ENCODE data around the gene ARAP2.

ARAP2 gene, protein sequence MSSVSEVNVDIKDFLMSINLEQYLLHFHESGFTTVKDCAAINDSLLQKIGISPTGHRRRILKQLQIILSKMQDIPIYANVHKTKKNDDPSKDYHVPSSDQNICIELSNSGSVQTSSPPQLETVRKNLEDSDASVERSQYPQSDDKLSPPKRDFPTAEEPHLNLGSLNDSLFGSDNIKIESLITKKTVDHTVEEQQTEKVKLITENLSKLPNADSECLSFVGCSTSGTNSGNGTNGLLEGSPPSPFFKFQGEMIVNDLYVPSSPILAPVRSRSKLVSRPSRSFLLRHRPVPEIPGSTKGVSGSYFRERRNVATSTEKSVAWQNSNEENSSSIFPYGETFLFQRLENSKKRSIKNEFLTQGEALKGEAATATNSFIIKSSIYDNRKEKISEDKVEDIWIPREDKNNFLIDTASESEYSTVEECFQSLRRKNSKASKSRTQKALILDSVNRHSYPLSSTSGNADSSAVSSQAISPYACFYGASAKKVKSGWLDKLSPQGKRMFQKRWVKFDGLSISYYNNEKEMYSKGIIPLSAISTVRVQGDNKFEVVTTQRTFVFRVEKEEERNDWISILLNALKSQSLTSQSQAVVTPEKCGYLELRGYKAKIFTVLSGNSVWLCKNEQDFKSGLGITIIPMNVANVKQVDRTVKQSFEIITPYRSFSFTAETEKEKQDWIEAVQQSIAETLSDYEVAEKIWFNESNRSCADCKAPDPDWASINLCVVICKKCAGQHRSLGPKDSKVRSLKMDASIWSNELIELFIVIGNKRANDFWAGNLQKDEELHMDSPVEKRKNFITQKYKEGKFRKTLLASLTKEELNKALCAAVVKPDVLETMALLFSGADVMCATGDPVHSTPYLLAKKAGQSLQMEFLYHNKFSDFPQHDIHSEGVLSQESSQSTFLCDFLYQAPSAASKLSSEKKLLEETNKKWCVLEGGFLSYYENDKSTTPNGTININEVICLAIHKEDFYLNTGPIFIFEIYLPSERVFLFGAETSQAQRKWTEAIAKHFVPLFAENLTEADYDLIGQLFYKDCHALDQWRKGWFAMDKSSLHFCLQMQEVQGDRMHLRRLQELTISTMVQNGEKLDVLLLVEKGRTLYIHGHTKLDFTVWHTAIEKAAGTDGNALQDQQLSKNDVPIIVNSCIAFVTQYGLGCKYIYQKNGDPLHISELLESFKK (N-terminal part only)

DNA sequence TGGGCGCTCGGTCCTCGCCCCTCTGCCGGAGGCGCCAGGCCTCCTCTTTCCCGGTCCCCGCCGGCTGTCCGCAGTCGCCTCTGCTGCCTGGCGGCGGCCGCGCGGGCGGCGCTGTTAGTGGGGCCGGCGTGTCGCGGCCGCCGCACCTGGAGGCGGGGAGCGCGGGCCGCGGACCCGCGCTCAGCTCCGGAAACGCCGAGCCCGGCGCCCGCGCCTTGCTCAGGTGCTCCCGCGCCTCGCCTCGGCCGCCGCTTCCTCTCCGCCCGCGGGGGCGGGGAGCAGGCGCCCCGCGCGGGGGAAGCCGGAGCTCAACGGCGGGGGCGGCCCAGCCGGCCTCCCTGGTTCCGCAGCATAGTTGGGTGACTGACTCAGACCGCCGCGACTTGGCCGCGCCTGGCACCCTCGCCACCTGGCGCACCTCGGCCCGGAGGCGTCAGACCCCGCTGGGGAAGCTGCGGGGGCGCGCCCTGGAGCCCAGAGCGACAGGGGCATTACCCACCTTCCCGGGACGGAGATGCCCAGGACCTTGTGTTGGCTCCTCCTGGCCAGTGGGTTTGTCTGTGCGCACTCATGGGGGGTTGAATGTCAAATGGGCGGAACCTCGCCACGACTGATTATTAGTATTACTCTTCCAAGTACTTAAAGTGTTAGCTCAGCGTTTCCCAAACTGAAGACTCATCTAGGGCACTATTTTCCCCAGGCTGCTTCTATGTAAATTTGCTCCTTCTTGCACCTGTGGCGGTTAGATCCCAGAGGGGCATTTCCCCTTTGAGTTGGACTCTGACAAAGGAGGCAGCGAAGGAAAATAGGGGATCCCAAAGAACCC is at the start of gene ARAP2:
Gene ARAP2, minus strand, starts transcription at position 258 of the 826 bp plus-strand sequence. CDS start 15,028 bp downstream, outside the sequence.
- DNase-seq (ENCODE audit: low read depth) = peak; percentile 68

DNA sequence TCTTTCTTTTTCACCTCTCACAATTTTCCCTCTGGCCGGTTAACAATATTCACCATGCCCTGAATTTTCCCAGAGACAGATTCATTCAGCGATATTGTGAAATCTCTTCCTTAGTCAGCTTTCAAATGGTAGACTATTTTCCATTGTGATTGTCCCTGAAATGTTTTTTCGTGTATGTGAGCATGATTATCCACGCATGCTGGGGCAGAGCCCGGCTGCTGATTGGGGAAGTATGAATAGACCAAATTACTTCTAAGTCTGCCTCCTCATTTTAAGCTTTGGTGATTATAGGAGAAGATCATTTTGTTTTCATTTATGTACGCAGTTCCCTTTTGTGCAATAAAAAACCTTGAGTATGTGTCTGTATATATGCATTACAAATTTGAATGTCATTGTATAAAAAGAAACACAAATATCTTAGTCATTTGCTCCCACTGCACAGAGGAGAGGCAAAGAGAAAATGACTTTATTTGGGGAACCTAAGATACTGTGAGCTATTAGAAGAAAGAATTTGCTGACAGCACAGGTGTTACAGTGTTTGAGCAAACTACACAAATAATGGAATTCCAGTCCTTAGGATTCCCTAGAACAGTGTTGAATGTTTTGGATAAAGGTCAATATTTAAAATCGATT is 48.4 kb upstream of the ARAP2 start:
- no peak for DNase-seq (ENCODE audit: low read depth)

DNA sequence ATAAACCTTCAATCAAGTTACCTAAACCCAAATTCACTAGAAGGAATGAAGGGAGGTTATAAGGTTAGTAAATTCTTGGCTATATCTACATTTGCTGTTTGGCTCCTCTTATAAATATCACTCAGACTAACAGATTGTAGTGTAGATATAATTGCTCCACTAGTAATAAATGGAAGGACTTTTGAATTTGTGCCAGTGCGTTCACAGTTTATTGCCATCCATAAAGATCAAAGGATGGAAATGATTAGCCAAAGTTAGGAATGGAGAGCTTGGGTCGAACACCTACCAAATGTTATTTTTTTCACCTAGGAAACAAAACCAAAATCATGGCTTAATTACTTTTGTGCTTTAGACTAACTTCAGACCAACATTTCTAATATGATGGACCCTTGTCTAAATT is 46.3 kb upstream of the ARAP2 start:
- no peak for DNase-seq (ENCODE audit: low read depth)

DNA sequence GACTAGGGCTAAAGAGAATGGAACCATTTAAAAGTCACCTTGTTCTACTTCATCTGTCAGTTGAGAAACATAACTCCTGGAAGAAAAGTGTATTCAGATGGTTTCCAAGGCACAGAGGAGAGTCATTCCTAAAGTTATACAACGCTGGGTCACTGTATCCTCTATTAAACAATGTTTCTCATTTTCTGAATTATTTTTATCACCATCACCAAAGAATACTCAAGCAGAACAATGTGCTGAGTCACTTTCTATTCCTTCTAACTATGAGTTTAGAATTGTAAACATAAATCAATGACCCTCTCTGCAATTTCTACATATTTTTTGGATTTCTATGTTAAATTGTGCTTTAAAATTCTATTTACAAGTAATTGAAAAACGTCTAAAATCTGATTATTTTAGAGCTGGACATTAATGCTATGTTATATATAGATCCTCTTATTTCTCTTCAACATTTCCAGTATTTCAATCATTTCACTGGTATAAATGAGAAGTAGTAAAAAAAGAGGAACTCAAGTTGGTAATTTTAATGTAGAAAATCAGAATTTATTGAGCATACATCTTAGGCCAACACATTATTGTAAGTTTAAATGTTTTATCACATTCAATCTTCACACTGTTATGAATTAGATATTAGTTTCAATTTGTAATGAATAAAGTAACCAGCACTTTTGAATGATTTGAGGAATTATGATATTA is 44.6 kb upstream of the ARAP2 start:
- DNase-seq (ENCODE audit: low read depth) = no peak

DNA sequence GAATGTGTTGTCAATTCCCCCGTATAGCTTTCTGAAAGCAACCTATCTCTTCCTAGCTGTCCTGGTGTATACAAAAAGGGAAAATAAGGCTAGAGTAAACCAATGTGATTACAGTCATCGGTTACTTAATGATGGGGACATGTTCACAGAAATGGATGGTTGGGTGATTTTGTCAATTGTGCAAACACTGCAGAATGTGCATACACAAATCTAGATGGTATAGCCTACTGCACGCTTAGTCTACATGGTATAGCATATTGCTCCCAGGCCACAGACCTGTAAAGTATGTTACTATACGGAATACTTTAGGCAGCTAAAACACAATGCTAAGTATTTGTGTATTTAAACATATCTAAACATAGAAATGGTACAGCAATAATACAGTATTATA is 42.2 kb upstream of the ARAP2 start:
- DNase-seq (ENCODE audit: low read depth) = no peak

DNA sequence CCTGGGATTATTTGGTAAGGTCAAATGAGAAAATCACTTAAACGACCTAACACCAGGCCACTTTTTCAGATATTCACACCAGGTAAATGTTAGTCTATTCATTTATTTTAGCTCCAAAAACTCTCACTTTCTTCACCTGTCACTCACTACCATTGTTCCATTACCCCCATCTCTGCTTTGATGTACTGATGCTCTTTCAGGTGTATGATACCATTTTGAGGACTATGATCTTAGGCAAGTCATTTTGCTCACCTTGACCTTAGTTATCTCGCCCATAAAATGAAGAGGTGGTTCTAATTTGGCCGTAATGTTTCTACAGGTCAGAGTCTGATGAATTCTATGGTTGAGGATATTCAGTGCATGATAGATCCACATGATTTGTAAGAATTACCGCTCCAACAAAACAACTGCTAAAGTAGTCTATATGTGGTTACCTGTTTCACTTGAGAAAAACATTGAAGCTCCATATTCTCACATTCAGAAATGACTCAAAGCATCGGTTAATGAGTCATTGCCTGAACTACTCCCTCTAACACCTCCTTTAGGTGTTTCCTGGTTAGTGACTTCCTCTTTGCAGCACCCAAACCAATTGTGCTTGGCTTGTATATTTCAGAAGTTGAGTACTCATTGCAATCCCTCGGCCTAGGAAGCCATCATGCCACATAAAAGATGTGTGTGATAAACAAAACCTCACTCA is 41.6 kb upstream of the ARAP2 start:
- DNase-seq (ENCODE audit: low read depth) = peak; percentile 47

DNA sequence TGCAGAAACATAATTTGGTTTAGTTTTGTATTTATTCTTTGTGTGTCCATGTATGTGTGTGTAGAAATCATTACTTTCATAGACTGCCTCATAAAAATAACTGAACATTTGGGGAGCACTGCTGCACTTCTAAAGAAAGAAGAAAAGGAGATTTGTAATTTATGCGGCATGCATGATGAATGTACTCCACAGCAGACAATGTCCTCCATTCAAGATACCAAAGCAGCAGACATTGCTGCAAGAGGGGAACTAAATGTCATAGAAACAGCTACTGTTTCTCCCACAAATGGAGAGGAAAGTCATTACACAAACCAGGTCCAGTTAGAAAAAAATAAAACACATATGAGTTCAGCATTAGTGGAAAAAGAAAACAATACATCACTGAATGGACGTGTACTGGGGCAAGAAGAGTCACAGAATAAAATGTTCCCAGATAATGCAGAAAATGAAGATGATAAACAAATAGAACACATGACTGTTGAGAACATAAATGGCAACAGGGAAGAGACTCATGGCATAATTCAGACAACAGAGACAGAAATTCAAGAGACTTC is 39.7 kb upstream of the ARAP2 start:
- no peak for DNase-seq (ENCODE audit: low read depth)

DNA sequence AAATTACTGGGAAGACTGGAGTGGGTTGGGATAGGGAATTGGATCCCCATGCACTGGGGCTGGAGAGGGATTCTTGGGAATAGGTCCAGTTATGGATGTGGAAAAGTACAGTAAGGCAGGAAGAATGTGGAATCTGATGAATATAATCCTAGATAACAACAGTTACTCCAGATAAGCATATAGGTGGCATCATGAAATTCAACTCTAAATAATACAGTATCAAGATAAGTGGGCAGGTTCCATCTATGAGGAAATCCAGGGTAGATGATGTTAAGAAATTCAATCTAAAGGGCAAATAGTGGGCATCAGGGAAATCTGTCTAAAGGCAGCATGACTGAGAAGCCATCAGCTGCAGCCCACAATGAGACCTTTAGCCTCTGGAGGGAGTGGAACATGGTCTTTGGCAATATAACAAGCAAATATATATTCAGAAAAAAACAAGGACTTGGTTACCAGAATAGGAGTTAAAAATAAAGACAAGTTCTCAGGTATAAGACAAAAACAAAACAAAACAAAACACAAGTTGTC is 38.3 kb upstream of the ARAP2 start:
- DNase-seq (ENCODE audit: low read depth) = no peak

DNA sequence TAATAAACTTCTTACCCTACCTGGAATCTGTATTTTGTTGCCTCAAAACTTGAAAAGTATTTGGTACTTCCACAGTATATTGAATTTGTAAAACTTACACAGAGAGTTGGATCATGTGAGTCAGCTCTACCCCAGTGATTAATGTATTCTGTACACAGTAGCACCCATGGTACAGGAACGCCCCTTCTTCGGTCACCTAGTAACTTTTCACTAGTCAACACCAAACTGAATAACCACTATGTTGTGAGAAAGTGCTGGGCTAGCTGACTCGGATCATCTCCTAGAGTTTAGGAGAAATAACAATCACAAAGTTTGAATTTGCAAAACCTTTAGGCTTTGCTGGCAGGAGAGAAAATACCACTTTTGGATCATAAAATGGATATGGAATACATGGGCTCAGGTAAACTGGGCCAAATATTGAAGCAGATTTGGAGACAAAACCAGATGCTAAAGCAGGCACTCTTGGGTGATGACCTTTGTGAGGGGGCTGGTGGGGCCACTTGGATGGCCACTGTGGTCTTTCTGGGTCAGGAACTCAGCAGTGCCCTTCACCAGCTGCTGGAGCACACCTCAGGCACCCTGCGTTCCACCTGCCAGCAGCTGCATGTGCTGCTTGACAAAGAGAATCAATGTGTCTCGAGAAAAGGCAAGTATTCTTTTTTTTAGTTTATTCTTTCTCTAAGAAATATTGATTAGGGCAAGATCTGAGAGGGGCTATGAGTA is 37.2 kb upstream of the ARAP2 start, which contains the start of gene DTHD1:
Gene DTHD1, plus strand, starts transcription at position 233 of the 723 bp plus-strand sequence. Its CDS starts 143 bp downstream, at position 376.
- DNase-seq (ENCODE audit: low read depth) = no peak

DNA sequence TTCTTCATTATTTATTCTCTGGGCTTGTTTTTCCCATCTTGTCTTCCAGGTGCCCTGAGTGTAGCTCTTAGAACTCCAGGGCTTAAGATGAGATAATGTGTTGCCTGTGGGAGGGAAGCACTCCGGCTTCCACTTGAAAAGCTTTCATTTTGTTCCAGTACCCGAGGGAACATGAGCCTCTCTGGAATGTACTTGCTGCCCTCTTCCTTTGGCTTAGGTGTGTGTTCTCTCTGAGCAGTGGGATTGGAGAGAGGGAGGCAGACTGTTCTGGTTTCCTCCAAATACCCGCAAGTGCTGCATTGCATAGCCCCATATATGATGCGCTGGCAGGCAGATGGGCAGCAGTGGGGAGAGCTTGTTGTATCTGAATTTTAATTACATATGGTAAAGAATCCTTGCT is 36.2 kb upstream of the ARAP2 start:
- DNase-seq (ENCODE audit: low read depth) = no peak

DNA sequence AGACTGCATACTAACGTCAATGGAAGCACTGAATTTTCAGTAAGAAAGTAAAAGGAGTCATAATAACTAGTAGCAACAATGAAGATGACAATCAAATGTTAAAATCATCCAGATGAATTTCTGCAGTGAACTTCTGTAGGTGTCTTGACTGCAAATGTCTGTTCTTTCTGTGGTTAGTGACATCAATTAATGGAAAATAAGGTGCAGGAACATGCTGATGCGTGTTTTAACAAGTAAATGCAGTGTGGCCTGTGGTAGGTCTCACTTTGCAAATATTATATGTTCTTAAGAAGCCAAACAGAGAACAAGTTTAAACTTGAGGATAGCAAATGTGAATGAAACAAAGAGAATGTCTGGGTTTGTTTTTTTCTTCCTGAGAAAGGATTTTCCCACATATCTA is 34.5 kb upstream of the ARAP2 start:
- no peak for DNase-seq (ENCODE audit: low read depth)

DNA sequence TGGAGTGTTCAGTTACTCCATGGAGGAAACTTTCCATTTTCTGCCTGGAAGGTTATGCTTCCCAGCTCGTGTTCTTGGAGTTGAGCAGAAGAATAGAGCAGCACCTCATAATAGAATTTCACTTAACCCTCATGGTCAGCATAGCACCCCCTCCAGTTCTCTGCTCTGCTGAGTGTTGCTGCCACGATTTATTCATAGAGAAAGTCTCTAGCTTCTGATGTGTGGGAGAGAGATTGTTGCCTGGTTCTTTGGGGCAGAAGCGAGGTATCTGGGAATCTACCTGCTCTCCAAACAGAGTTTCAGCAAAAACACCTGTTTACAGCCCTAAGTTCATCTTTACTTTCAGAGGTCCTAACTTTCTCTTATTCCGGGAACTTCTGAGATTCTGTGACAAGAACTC is 33.2 kb upstream of the ARAP2 start:
- DNase-seq (ENCODE audit: low read depth) = no peak

DNA sequence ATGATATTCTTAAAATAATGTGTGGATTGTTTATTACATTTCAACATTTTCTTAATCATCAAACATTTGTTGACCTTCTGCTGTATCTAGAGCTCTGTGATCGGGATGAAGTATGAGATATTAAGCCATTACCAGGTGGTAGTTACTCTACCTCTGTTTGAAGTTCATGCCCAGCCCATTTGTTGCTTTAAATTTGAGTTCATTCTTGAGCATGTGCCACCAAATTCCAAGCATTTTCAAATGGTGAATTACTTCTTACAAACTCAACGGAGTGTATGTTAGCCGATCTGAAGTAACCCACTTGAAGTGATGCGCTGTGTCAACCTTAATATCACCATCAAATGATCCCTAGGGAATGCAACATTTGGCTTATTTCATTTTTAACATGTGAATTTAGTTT is 29.8 kb upstream of the ARAP2 start:
- no peak for DNase-seq (ENCODE audit: low read depth)

DNA sequence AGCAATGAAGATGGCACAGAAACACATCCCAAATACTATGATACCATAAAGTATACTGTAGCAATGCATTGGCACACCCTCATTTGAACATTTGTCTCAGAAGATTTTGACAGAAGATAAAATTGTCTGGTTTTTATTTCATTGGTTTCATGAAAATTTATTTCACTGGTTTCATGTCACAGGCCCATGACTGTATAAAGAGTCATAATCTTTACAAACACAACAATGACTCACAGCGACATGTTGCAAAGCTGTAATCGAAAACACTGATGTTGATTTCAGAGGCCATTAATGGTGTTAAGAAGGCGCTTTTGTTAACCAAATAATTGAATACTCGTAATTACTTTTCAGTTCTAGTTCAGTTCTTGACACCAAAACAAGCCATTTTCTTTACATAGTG is 29.0 kb upstream of the ARAP2 start:
- no peak for DNase-seq (ENCODE audit: low read depth)

DNA sequence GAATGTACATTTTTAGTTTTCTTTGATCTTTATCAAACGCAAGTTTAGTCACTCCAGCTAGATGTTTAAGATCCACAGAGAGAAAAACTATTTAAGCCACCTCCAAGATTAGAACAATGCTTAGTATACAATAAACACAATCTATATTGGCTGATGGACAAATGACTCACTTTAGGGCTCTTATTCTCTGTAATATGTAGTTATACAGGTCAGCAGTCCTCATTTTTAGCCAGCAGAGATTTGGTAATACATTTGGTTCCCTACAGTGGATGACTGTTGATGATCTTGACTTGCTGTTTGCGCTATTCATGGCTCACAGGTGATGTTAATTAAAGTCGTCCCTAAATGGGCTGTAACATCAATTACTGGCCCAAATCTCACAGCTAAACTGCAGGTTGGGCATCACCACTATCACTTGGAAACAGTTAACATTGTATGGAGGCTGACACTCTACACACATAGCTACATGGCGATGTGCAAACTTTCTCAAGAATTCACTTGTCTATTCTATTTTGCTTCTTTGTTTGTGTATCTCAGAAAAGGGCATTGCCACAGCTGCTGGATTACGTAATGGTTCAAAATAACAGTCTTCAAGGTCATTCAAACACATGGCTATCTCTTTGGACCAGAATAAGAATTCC is 25.3 kb upstream of the ARAP2 start:
- no peak for DNase-seq (ENCODE audit: low read depth)

DNA sequence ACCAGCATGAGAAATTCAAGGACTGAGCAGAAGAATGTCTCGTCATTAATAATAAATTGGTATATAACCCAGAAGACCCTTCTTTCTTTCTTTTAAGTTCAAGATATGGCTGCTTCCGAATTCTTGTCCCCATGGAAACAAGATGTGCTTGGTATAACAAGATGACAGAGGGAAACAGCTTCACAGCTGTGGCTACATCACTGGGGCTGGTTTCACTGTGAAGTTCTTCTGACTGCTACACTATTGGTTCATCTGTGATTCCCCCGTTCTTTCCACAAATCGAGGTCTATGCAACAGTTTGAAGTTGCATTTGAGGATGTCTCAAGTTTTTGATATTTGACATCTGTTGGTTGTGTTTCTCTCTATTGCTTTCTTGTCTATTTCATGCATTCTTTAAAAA is 24.8 kb upstream of the ARAP2 start:
- DNase-seq (ENCODE audit: low read depth) = peak; percentile 21

DNA sequence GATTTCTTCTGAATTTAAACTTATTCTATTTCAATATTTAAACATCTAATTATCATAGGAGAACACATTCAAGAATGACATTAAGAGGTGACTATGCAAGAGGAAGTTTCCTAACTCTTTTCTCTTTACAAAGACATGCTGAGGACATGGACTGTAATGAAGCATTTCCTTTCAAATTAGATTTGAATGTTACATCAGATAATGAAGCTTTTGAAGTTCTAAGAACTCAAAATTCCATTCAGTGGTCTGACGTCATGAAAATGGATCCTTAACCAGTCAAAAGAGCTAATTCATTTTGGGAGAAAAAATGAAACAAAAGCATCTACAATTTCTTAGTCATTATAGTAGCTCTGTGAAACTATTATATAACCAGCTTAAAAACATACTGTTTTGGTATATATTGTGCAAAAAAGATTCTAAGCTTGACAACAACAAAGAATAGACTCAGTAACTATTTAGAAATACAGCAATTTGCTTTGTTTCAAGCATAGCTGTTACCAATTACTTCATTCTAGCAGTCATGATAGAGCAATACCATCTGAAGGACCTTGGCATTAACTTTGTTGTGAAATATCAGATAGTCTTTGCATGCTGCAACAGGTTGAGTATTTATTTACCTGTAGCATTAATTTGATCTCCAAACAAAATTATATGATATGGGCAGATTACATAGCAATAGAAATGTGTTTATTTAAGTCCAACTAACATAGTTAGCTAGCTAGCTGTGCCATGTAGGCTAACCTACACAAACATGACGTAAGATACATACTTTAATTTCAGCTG is 23.4 kb upstream of the ARAP2 start:
- DNase-seq (ENCODE audit: low read depth) = no peak
